Urinary bladder (tissue), 4 donors: ENCODE data around the gene TP53BP1. TPM values are rescaled to one million over a fixed set of nuclear protein-coding genes. Genes with fewer than 3 reads are reported as not detected.
"Not testable (repeated sequence)": the region's sequence is repeated elsewhere in the genome, so short reads cannot be mapped to it uniquely, and the experiment has no call there.

Experiments
- DNase-seq: peaks from one replicate; pipeline ENCODE4 v3.0.0-alpha.2; 2015; ENCODE audit errors: extremely low spot score
- H3K27ac ChIP-seq: one replicate; pipeline ENCODE4 v1.5.1; 2013; ENCODE audit warnings: low read depth, mild to moderate bottlenecking, moderate library complexity
- H3K36me3 ChIP-seq: one replicate; pipeline ENCODE4 v1.6.1; 2013; ENCODE audit warnings: mild to moderate bottlenecking, moderate library complexity; ENCODE audit not compliant: insufficient read depth
- H3K4me1 ChIP-seq: one replicate; pipeline ENCODE4 v1.6.1; 2013; ENCODE audit warnings: mild to moderate bottlenecking, moderate library complexity; ENCODE audit not compliant: insufficient read depth
- H3K4me3 ChIP-seq: one replicate; pipeline ENCODE4 v1.5.1; 2013; ENCODE audit warnings: low read depth, low read length
- WGBS: extraction: QIAGEN DNeasy Blood & Tissue Kit; methylation state at CpG from one replicate; pipeline ENCODE4 v1.1.7; 2013; 5-methylcytosine and 5-hydroxymethylcytosine counted together
- polyA plus RNA-seq: library from polyadenylated mRNA; stranded (reverse); fragments of 200-250 nt; gene quantifications from one replicate; pipeline ENCODE4 v1.2.3, GENCODE V29; 2013
- total RNA-seq: library from RNA; depleted of rRNA; stranded (reverse); fragments of >200 nt; gene quantifications from one replicate; pipeline ENCODE4 v1.2.3, GENCODE V29; 2014
- donor health status: healthy with polysubstance abuse.
- donor health status: healthy.

Gene TP53BP1, protein sequence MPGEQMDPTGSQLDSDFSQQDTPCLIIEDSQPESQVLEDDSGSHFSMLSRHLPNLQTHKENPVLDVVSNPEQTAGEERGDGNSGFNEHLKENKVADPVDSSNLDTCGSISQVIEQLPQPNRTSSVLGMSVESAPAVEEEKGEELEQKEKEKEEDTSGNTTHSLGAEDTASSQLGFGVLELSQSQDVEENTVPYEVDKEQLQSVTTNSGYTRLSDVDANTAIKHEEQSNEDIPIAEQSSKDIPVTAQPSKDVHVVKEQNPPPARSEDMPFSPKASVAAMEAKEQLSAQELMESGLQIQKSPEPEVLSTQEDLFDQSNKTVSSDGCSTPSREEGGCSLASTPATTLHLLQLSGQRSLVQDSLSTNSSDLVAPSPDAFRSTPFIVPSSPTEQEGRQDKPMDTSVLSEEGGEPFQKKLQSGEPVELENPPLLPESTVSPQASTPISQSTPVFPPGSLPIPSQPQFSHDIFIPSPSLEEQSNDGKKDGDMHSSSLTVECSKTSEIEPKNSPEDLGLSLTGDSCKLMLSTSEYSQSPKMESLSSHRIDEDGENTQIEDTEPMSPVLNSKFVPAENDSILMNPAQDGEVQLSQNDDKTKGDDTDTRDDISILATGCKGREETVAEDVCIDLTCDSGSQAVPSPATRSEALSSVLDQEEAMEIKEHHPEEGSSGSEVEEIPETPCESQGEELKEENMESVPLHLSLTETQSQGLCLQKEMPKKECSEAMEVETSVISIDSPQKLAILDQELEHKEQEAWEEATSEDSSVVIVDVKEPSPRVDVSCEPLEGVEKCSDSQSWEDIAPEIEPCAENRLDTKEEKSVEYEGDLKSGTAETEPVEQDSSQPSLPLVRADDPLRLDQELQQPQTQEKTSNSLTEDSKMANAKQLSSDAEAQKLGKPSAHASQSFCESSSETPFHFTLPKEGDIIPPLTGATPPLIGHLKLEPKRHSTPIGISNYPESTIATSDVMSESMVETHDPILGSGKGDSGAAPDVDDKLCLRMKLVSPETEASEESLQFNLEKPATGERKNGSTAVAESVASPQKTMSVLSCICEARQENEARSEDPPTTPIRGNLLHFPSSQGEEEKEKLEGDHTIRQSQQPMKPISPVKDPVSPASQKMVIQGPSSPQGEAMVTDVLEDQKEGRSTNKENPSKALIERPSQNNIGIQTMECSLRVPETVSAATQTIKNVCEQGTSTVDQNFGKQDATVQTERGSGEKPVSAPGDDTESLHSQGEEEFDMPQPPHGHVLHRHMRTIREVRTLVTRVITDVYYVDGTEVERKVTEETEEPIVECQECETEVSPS (N-terminal part only)
- 106 TPM for total RNA-seq
- 16.7 TPM for polyA plus RNA-seq

GRCh38 chr15:43492673-43493601 lies at the start of gene TP53BP1:
Gene TP53BP1, minus strand, starts transcription at chr15:43493156. Its CDS starts 113 bp downstream, at chr15:43493043.
- peaks cover 3% of the 10 kb centered on the region for H3K36me3 ChIP-seq
- peak within 1 kb of the TSS; percentile 72 for H3K4me3 ChIP-seq
- peak; percentile 93 for DNase-seq
- peak within 1 kb of the TSS; percentile 61 for H3K27ac ChIP-seq
- under 1% methylated on average over 54 of the region's 54 CpGs for WGBS
- no peaks in the 10 kb centered on the region for H3K4me1 ChIP-seq

DNA sequence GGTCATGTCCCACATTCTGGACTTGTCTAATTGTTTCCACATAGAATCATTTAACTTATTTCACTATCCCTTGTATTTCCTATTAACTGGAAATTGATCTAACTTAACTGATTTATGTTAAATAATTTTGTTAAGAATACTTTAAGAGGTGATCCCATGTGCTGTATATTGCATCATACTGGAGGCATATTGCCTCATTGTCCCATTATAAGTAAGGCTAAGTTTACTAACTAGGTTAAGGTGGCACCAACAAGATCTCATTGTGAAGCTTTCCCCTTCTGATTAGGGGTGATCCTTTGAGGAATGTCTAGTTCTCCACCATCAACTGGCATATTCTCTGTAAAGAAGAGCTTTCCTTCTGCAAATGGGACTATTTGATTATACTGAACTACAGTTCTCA lies 48.8 kb upstream of the TP53BP1 start:
- no peak for DNase-seq
- Histone ChIP-seq H3K36me3 (no peaks in the 10 kb centered on the region), H3K4me3 (no peak overlapping the region), H3K27ac (no peak overlapping the region), H3K4me1 (no peaks in the 10 kb centered on the region)

DNA sequence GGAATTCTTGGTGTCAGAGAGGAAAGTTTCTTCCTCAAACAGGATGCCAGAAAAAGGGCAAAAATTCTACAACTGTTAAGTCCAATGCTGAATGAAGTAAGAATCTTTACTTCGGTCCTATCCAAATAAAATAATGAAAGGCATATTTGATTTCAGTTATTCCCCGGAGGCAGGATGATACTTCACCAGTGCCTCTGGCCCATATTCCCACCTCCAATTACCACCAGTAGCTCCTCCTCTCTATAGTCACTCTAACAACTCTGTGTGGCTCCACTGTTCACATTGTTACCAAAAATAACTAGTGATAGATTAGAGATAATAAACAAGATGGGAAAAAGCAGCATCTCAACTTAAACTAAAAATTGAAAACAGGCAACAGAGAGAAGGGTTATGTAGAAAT lies 45.1 kb upstream of the TP53BP1 start:
- H3K4me3 ChIP-seq: no peak overlapping the region
- no peak overlapping the region for H3K27ac ChIP-seq
- WGBS: 88% methylated on average over 2 of the region's 2 CpGs
- H3K36me3 ChIP-seq: no peaks in the 10 kb centered on the region
- DNase-seq: no peak
- no peaks in the 10 kb centered on the region for H3K4me1 ChIP-seq

- no peak for DNase-seq
- Histone ChIP-seq H3K36me3 (no peaks in the 10 kb centered on the region), H3K4me1 (no peaks in the 10 kb centered on the region), H3K27ac (no peak overlapping the region), H3K4me3 (no peak overlapping the region)
- 89% methylated on average over 3 of the region's 3 CpGs for WGBS
Measured at GRCh38 chr15:43534897-43535296, 41.9 kb upstream of the TP53BP1 start.

DNA sequence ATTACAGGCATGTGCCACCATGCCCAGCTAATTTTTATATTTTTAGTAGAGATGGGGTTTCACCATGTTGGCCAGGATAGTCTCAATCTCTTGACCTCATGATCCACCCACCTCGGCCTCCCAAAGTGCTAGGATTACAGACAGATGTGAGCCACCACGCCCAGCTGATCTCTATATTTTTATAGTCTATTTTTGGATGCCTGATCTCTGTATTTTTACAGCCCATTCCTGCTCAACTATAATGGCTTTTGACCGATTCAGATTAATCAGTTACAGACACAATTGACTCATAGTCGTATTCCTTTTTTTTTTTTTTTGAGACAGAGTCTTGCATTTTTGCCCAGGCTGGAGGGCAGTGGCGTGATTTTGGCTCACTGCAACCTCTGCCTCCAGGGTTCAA lies 39.9 kb upstream of the TP53BP1 start:
- not testable (repeated sequence) for H3K4me3 ChIP-seq, H3K27ac ChIP-seq, H3K4me1 ChIP-seq, DNase-seq, H3K36me3 ChIP-seq
- 71% methylated on average over 5 of the region's 5 CpGs for WGBS

DNA sequence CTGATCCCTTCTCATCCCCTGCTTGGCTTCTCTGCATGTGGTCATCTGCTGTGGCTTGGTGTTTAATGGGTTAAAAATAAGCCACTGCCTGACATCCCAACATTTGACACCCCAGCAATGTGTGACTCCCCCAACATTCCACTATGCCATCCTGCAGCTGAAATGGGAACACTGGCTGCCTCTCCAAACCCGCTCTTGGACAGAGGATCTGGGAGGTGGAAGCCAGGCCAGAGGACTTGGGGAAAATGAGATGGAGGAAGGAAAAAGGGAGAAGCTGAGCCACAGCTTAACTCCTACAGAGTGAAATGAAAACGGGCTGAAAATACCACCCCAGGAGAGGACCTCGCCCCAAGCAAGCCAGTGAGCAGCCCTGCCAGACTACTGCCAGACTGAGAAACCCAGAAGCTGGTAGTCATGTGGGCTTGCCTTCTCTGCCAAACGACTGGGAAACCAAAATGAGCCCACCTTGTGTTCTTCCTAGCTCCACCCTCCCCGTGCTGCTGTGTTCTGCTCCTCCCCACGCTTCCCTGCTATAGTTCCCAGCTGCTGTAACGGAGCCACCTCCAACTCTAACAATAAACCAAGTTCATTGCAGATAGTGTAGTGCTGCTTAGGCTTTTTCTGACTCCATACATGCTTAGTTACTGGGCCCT lies 38.2 kb upstream of the TP53BP1 start:
- Histone ChIP-seq H3K4me3 (no peak overlapping the region), H3K27ac (no peak overlapping the region), H3K36me3 (no peaks in the 10 kb centered on the region), H3K4me1 (no peaks in the 10 kb centered on the region)
- DNase-seq: no peak
- WGBS: 27% methylated on average over 7 of the region's 7 CpGs

- Histone ChIP-seq H3K36me3 (no peaks in the 10 kb centered on the region), H3K4me3 (no peak overlapping the region), H3K4me1 (no peaks in the 10 kb centered on the region), H3K27ac (no peak overlapping the region)
- WGBS: 91% methylated on average over 12 of the region's 12 CpGs
- DNase-seq: no peak
Measured at GRCh38 chr15:43529587-43530345, 36.8 kb upstream of the TP53BP1 start.

DNA sequence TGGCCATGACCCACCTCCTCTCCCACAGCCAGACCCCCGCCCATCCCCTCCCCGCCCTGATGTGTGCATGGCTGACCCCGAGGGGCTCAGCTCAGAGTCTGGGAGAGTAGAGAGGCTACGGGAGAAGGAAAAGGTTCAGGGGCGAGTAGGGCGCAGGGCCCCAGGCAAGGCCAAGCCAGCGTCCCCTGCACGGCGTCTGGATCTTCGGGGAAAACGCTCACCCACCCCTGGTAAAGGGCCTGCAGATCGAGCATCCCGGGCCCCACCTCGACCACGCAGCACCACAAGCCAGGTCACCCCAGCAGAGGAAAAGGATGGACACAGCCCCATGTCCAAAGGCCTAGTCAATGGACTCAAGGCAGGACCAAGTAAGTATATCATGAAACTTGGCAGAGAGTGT lies 36.2 kb upstream of the TP53BP1 start:
- no peak for DNase-seq
- Histone ChIP-seq H3K4me1 (no peaks in the 10 kb centered on the region), H3K27ac (no peak overlapping the region), H3K36me3 (no peaks in the 10 kb centered on the region), H3K4me3 (no peak overlapping the region)
- WGBS: 96% methylated on average over 15 of the region's 15 CpGs

DNA sequence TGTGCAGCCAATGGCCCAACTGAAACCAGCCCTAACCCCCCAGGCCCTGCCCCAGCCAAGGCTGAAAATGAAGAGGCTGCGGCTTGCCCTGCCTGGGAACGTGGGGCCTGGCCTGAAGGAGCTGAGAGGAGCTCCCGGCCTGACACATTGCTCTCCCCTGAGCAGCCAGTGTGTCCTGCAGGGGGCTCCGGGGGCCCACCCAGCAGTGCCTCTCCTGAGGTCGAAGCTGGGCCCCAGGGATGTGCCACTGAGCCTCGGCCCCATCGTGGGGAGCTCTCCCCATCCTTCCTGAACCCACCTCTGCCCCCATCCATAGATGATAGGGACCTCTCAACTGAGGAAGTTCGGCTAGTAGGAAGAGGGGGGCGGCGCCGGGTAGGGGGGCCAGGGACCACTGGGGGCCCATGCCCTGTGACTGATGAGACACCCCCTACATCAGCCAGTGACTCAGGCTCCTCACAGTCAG lies 35.6 kb upstream of the TP53BP1 start:
- Histone ChIP-seq H3K36me3 (no peaks in the 10 kb centered on the region), H3K4me1 (no peaks in the 10 kb centered on the region), H3K4me3 (no peak overlapping the region), H3K27ac (no peak overlapping the region)
- no peak for DNase-seq
- WGBS: 86% methylated on average over 11 of the region's 11 CpGs

DNA sequence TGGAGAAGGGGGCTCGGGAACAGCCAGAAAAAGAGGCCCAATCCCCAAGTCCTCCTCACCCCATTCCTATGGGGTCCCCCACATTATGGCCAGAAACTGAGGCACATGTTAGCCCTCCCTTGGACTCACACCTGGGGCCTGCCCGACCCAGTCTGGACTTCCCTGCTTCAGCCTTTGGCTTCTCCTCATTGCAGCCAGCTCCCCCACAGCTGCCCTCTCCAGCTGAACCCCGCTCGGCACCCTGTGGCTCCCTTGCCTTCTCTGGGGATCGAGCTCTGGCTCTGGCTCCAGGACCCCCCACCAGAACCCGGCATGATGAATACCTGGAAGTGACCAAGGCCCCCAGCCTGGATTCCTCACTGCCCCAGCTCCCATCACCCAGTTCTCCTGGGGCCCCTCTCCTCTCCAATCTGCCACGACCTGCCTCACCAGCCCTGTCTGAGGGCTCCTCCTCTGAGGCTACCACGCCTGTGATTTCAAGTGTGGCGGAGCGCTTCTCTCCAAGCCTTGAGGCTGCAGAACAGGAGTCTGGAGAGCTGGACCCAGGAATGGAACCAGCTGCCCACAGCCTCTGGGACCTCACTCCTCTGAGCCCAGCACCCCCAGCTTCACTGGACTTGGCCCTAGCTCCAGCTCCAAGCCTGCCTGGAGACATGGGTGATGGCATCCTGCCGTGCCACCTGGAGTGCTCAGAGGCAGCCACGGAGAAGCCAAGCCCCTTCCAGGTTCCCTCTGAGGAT lies 35.0 kb upstream of the TP53BP1 start:
- no peak overlapping the region for H3K27ac ChIP-seq
- WGBS: 80% methylated on average over 12 of the region's 12 CpGs
- no peak overlapping the region for H3K4me3 ChIP-seq
- no peaks in the 10 kb centered on the region for H3K36me3 ChIP-seq
- no peak for DNase-seq
- H3K4me1 ChIP-seq: no peaks in the 10 kb centered on the region
